Amygdala (tissue), 56 donors: ENCODE measurements around the gene PLEKHG4B.
"Not testable (repeated sequence)": the region's sequence is repeated elsewhere in the genome, so short reads cannot be mapped to it uniquely, and the experiment has no call there.

Experiments
- DNase-seq, 56 donors: peaks; one replicate each; lab custom pipeline; 2025; lab: John Stamatoyannopoulos, UW

PLEKHG4B gene

GRCh38 chr5:154826-155225 is 62.9 kb downstream of the PLEKHG4B start:
- DNase-seq, result no peak

- DNase-seq, result no peak
Measured at GRCh38 chr5:155651-156410, 63.9 kb downstream of the PLEKHG4B start.

GRCh38 chr5:156411-157072 is 64.6 kb downstream of the PLEKHG4B start:
- no peak for DNase-seq

- DNase-seq, result no peak
Measured at GRCh38 chr5:157126-157715, 65.3 kb downstream of the PLEKHG4B start.

- DNase-seq, result no peak
Measured at GRCh38 chr5:157801-158200, 65.8 kb downstream of the PLEKHG4B start.

GRCh38 chr5:158807-159447 is 67.0 kb downstream of the PLEKHG4B start:
- no peak for DNase-seq

- no peak for DNase-seq
Measured at GRCh38 chr5:159448-160172, 67.6 kb downstream of the PLEKHG4B start.

- no peak for DNase-seq
Measured at GRCh38 chr5:160173-160510, 68.2 kb downstream of the PLEKHG4B start.

GRCh38 chr5:160921-161802 is 69.2 kb downstream of the PLEKHG4B start:
- DNase-seq, result no peak

GRCh38 chr5:161803-162110 is 69.8 kb downstream of the PLEKHG4B start:
- no peak for DNase-seq

- DNase-seq, result no peak
Measured at GRCh38 chr5:162190-162564, 70.2 kb downstream of the PLEKHG4B start.

GRCh38 chr5:162565-163337 is 70.8 kb downstream of the PLEKHG4B start:
- no peak for DNase-seq

GRCh38 chr5:163338-163620 is 71.3 kb downstream of the PLEKHG4B start:
- DNase-seq, result no peak

GRCh38 chr5:163841-164240 is 71.9 kb downstream of the PLEKHG4B start:
- DNase-seq, result no peak

GRCh38 chr5:164244-164643 is 72.3 kb downstream of the PLEKHG4B start:
- no peak for DNase-seq

- DNase-seq, result not testable (repeated sequence)
Measured at GRCh38 chr5:164783-165182, 72.8 kb downstream of the PLEKHG4B start.

- no peak for DNase-seq
Measured at GRCh38 chr5:166441-167372, 74.7 kb downstream of the PLEKHG4B start.

GRCh38 chr5:167511-167910 is 75.5 kb downstream of the PLEKHG4B start:
- no peak for DNase-seq
